IMR-90 (cell line): ENCODE results near the gene PRKCH.

Experiments
- BHLHE40 ChIP-seq: fragments of 150-350 bp; IDR thresholded peaks from 2 replicates; pipeline ENCODE4 v1.6.1; 2016; ENCODE audit warnings: mild to moderate bottlenecking, low read depth, low read length
- CEBPB ChIP-seq: IDR thresholded peaks from 2 replicates; pipeline ENCODE4 v1.6.1; 2012; ENCODE audit warnings: low read depth, low read length, improper control_type of control experiment
- MAFK ChIP-seq: IDR thresholded peaks from 2 replicates; pipeline ENCODE4 v1.6.1; 2012; ENCODE audit warnings: low read depth, low read length, improper control_type of control experiment
- MXI1 ChIP-seq: IDR thresholded peaks from 2 replicates; pipeline ENCODE4 v1.6.1; 2012; ENCODE audit warnings: low read depth, mild to moderate bottlenecking, low read length, moderate library complexity, borderline replicate concordance
- POLR2A ChIP-seq: IDR thresholded peaks from 2 replicates; pipeline ENCODE4 v1.6.1; 2012; ENCODE audit warnings: mild to moderate bottlenecking, low read depth, low read length
- RCOR1 ChIP-seq: IDR thresholded peaks from 2 replicates; pipeline ENCODE4 v1.6.1; 2012; ENCODE audit warnings: mild to moderate bottlenecking, low read length, improper control_type of control experiment; ENCODE audit not compliant: insufficient replicate concordance
- RFX5 ChIP-seq: IDR thresholded peaks from 2 replicates; pipeline ENCODE4 v1.8.0; 2012; ENCODE audit warnings: low read depth, mild to moderate bottlenecking, low read length, moderate library complexity
- SMC3 ChIP-seq: fragments of 150-350 bp; IDR thresholded peaks from 2 replicates; pipeline ENCODE4 v1.6.1; 2016; ENCODE audit warnings: low read depth, mild to moderate bottlenecking, antibody characterized with exemption, low read length, moderate library complexity
- USF2 ChIP-seq: fragments of 150-350 bp; IDR thresholded peaks from 2 replicates; pipeline ENCODE4 v1.6.1; 2017; ENCODE audit warnings: mild to moderate bottlenecking, antibody characterized with exemption, low read length, low read depth
- TF ChIP-seq, protein P1 (sequence below): conservative IDR thresholded peaks from 2 replicates; pipeline ENCODE4 v1.5.1; 2012; ENCODE audit warnings: mild to moderate bottlenecking, low read depth, low read length, improper control_type of control experiment
- TF ChIP-seq, protein P2 (sequence below): fragments of 150-350 bp; IDR thresholded peaks from 2 replicates; pipeline ENCODE4 v1.6.1; 2016; ENCODE audit warnings: low read depth, mild to moderate bottlenecking, low read length, moderate library complexity, borderline replicate concordance

DNA sequence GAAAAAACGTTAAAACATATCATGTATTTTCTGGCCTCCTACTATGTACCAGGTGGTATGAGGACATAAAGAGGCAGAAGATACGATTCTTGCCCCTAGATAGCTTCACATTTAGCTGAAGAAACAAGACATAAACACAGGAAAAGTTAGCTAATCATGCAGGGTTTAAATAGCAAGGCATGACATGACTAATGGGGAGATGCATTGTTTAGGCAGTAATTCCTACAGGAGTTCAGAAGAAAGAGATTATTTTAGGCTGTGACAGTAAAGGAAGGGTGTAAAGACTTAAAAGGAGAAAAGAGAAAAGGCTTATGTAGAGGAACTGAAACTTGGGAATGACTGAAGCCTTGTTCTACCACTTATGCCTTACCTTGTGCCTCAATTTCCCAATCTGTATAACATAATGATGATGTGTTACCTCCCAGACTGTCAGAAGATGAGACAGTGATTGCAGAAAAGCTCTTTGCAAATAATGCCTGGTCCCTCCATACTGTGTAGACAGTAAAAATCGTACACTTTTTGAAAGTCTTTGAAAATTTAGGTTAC lies 44.4 kb downstream of the PRKCH start:
- TF ChIP-seq, protein P1, sequence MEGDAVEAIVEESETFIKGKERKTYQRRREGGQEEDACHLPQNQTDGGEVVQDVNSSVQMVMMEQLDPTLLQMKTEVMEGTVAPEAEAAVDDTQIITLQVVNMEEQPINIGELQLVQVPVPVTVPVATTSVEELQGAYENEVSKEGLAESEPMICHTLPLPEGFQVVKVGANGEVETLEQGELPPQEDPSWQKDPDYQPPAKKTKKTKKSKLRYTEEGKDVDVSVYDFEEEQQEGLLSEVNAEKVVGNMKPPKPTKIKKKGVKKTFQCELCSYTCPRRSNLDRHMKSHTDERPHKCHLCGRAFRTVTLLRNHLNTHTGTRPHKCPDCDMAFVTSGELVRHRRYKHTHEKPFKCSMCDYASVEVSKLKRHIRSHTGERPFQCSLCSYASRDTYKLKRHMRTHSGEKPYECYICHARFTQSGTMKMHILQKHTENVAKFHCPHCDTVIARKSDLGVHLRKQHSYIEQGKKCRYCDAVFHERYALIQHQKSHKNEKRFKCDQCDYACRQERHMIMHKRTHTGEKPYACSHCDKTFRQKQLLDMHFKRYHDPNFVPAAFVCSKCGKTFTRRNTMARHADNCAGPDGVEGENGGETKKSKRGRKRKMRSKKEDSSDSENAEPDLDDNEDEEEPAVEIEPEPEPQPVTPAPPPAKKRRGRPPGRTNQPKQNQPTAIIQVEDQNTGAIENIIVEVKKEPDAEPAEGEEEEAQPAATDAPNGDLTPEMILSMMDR, result no peak
- TF ChIP-seq POLR2A (no peak), RCOR1 (no peak), RFX5 (no peak), MXI1 (no peak), CEBPB (no peak), USF2 (no peak), BHLHE40 (no peak), SMC3 (no peak), MAFK (no peak)
- TF ChIP-seq, protein P2, sequence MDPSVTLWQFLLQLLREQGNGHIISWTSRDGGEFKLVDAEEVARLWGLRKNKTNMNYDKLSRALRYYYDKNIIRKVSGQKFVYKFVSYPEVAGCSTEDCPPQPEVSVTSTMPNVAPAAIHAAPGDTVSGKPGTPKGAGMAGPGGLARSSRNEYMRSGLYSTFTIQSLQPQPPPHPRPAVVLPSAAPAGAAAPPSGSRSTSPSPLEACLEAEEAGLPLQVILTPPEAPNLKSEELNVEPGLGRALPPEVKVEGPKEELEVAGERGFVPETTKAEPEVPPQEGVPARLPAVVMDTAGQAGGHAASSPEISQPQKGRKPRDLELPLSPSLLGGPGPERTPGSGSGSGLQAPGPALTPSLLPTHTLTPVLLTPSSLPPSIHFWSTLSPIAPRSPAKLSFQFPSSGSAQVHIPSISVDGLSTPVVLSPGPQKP, result no peak
